ENCODE results near the gene SMARCD2. TPM values are rescaled to one million over a fixed set of nuclear protein-coding genes. Genes with fewer than 3 reads are reported as not detected.

The SMARCD2 gene
- total RNA-seq, 2 experiments from 2014 or later = 120 to 136 TPM

DNA sequence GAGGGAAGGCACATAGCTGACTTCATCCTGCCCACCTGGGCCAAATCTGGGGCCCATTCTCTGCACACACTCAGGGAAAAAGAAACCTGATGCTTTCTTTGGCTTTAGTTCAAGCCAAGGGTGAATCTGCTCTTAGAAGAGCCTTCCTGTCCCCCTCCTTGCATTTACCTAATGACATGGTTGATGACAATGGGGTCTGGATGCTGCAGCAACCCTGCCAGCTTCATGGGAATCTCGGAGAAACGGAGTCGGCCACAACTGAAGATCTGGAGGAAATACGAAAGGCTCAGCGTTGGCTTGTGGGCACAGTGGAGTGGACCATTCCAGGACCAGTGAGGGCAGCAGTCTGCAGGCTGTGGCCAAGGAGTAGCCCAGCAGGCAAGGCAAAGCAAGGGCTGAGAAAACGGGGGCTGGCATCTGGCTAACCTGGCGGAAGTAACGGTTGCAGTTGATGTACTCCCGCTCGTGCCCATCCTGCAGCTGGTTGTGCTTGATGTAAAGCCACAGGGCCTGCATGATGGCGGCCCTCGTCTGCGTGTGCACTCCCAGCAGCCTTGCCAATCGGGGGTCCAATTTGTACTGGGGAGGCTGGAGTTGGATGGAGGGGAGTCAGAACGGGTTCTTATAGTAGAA, 8.6 kb downstream of the SMARCD2 start:
- Histone ChIP-seq H4K20me1 (ENCODE audit: insufficient read depth, low read length) (0 out of 2 replicates have a peak, but pooled peaks cover 7% of the 10 kb centered on the region), H3K4me1 (ENCODE audit: insufficient read depth, low read length, poor library complexity, severe bottlenecking) (peaks cover 20% of the 10 kb centered on the region)
- intact Hi-C loops (cut with micrococcal nuclease; ENCODE audit: unreplicated experiment) = no loop called here

DNA sequence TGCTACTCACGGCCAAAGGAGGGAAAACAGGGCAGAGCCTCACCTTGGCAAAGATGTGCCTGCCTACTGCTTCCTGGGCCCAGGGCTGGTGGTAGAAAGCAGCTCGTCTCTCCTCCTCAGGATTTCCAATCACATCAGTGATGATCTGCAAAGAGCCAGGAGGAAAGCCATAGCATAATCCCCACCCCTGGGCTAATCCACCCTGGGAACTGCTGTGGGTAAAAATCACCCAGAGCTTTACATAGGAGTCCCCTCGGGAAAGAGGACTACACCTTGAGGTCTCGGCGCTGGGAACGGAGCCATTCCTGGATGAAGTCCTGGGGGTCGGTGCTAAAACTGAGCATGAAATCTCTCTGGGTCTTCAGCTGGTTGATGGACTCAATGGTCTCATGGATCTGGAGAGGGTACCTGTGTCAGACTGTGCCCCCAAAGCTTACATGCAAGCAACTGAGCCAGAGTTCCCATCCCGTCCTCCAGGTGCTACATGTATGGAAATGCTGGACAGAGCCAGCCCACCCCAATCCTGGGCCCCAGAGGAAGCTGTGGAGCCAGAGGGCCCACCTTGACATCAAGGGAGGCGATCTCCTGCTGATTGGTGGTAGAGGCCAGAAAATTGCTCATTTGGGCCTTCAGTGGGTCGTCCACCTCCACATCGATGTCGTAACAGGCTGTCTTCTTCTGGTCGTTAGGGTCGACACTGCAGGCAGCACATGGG, 9.3 kb downstream of the SMARCD2 start:
- no peak overlapping the region for H3K4me2 ChIP-seq (ENCODE audit: low read length)
- no peaks in the 10 kb centered on the region for H3K9me3 ChIP-seq (ENCODE audit: low read length)
- H3K27ac ChIP-seq (ENCODE audit: low read depth, low read length, poor library complexity, severe bottlenecking) = no peak overlapping the region
- CTCF ChIA-PET (ENCODE audit: unreplicated experiment) = no interaction called here
- H3K79me2 ChIP-seq (ENCODE audit: insufficient read depth, low read depth, low read length) = peaks cover 30% of the 10 kb centered on the region
- H2AFZ ChIP-seq (ENCODE audit: low read length) = no peak overlapping the region
- H3K36me3 ChIP-seq (ENCODE audit: insufficient read depth, low read length) = peaks cover 100% of the 10 kb centered on the region
- no peaks in the 10 kb centered on the region for H3K9me2 ChIP-seq (ENCODE audit: insufficient read depth, low read length)
- peaks cover 20% of the 10 kb centered on the region for H3K4me1 ChIP-seq (ENCODE audit: insufficient read depth, low read length, poor library complexity, severe bottlenecking)
- POLR2A ChIA-PET = interaction anchor here (0.9 kb wide), 1 partner anchor 91 kb away, joined by 4 read pairs; no protein-coding TSS in a partner anchor
- BruUV-seq (replicated peaks) = no TSS peak
- TF ChIP-seq, protein P1, sequence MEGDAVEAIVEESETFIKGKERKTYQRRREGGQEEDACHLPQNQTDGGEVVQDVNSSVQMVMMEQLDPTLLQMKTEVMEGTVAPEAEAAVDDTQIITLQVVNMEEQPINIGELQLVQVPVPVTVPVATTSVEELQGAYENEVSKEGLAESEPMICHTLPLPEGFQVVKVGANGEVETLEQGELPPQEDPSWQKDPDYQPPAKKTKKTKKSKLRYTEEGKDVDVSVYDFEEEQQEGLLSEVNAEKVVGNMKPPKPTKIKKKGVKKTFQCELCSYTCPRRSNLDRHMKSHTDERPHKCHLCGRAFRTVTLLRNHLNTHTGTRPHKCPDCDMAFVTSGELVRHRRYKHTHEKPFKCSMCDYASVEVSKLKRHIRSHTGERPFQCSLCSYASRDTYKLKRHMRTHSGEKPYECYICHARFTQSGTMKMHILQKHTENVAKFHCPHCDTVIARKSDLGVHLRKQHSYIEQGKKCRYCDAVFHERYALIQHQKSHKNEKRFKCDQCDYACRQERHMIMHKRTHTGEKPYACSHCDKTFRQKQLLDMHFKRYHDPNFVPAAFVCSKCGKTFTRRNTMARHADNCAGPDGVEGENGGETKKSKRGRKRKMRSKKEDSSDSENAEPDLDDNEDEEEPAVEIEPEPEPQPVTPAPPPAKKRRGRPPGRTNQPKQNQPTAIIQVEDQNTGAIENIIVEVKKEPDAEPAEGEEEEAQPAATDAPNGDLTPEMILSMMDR (conservative IDR thresholded peaks at IDR 0.05; ENCODE audit: low read length) = no peak
- TF ChIP-seq EZH2phosphoT487 (IDR thresholded peaks at IDR 0.05; ENCODE audit: borderline replicate concordance, low read depth, low read length) = no peak
- no peak for DNase-seq (ENCODE audit: low spot score)
- no peak overlapping the region for H3K4me3 ChIP-seq (ENCODE audit: low read depth, low read length, poor library complexity, severe bottlenecking)
- H4K20me1 ChIP-seq (ENCODE audit: insufficient read depth, low read length) = 0 out of 2 replicates have a peak, but pooled peaks cover under 1% of the 10 kb centered on the region
- intact Hi-C loops (cut with micrococcal nuclease; ENCODE audit: unreplicated experiment) = no loop called here

More for the DNA sequence above, 8.6 kb downstream of the SMARCD2 start:
- BruUV-seq (replicated peaks) = no TSS peak
- H3K79me2 ChIP-seq (ENCODE audit: insufficient read depth, low read depth, low read length) = peaks cover 30% of the 10 kb centered on the region
- no peaks in the 10 kb centered on the region for H3K9me3 ChIP-seq (ENCODE audit: low read length)
- no peaks in the 10 kb centered on the region for H3K9me2 ChIP-seq (ENCODE audit: insufficient read depth, low read length)
- no peak overlapping the region for H2AFZ ChIP-seq (ENCODE audit: low read length)
- no peak for DNase-seq (ENCODE audit: low spot score)
- no peak overlapping the region for H3K4me2 ChIP-seq (ENCODE audit: low read length)
- ChIA-PET POLR2A (no interaction called here), CTCF (ENCODE audit: unreplicated experiment) (no interaction called here)
- peaks cover 100% of the 10 kb centered on the region for H3K36me3 ChIP-seq (ENCODE audit: insufficient read depth, low read length)
- TF ChIP-seq EZH2phosphoT487 (IDR thresholded peaks at IDR 0.05; ENCODE audit: borderline replicate concordance, low read depth, low read length) = no peak
- TF ChIP-seq, protein P1 (conservative IDR thresholded peaks at IDR 0.05; ENCODE audit: low read length) = no peak
- H3K27ac ChIP-seq (ENCODE audit: low read depth, low read length, poor library complexity, severe bottlenecking) = no peak overlapping the region
- H3K4me3 ChIP-seq (ENCODE audit: low read depth, low read length, poor library complexity, severe bottlenecking) = no peak overlapping the region

DNA sequence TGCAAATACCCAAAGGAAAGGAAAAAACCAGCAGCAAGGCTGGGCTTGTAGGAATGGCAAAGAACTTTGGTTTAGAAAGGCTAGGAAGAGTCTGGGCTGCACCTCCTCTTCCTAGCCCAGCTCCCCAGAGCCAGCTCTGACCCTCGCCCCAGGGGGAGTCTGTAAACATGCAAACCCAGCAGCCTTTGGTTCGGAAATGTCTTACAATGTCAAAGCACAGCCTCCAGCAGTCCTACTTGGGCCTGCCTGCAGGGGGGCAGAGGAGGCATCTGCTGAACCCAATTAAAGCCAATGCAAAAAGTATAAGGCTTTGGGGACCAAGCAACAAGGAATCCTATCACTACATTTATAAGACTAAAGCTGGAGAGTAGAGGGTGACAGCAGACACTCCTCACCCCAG, 10.0 kb downstream of the SMARCD2 start:
- TF ChIP-seq, protein P1 (conservative IDR thresholded peaks at IDR 0.05; ENCODE audit: low read length) = 0 out of 2 replicates have a peak, but pooled peaks have one; percentile 26
- no peak for TF ChIP-seq EZH2phosphoT487 (IDR thresholded peaks at IDR 0.05; ENCODE audit: borderline replicate concordance, low read depth, low read length)
- no peak overlapping the region for H3K4me2 ChIP-seq (ENCODE audit: low read length)
- no peak overlapping the region for H3K27ac ChIP-seq (ENCODE audit: low read depth, low read length, poor library complexity, severe bottlenecking)
- no peaks in the 10 kb centered on the region for H3K9me2 ChIP-seq (ENCODE audit: insufficient read depth, low read length)
- peaks cover 97% of the 10 kb centered on the region for H3K36me3 ChIP-seq (ENCODE audit: insufficient read depth, low read length)
- no peak overlapping the region for H3K4me3 ChIP-seq (ENCODE audit: low read depth, low read length, poor library complexity, severe bottlenecking)
- intact Hi-C loops (cut with micrococcal nuclease; ENCODE audit: unreplicated experiment) = no loop called here
- TSS peak; percentile 48 for BruUV-seq (replicated peaks)
- no peak overlapping the region for H2AFZ ChIP-seq (ENCODE audit: low read length)
- H3K79me2 ChIP-seq (ENCODE audit: insufficient read depth, low read depth, low read length) = peaks cover 30% of the 10 kb centered on the region
- POLR2A ChIA-PET = interaction anchor here (0.6 to 0.9 kb wide), 3 partner anchors 23 to 289 kb away, joined by 3 to 4 read pairs (median 3); no protein-coding TSS in a partner anchor
- no peaks in the 10 kb centered on the region for H3K9me3 ChIP-seq (ENCODE audit: low read length)
- DNase-seq (ENCODE audit: low spot score) = no peak
- peaks cover 21% of the 10 kb centered on the region for H3K4me1 ChIP-seq (ENCODE audit: insufficient read depth, low read length, poor library complexity, severe bottlenecking)
- CTCF ChIA-PET (ENCODE audit: unreplicated experiment) = no interaction called here
- no peaks in the 10 kb centered on the region for H4K20me1 ChIP-seq (ENCODE audit: insufficient read depth, low read length)

All from OCI-LY7 (cell line).